ENCODE results near the gene CTCF.

The CTCF gene

GRCh38 chr16:67562918-67563707, 787 bp downstream of the CTCF start:
- peak in 40 of 42 donors; percentile 43 to 86 (median 69) for DNase-seq

GRCh38 chr16:67563708-67564468, 1.6 kb downstream of the CTCF start:
- peak in 5 of 42 donors; percentile 16 to 42 (median 32) for DNase-seq
- intact Hi-C loops (cut with DNase I) = loop anchor here (2.0 to 5.0 kb wide), 2 partner anchors 37 to 97 kb away; partner anchors contain the start of genes ACD, PARD6A and RIPOR1

More at GRCh38 chr16:67562918-67563707, 787 bp downstream of the CTCF start:
- intact Hi-C loops (cut with DNase I) = loop anchor here (2.0 to 5.0 kb wide), 2 partner anchors 36 to 98 kb away; partner anchors contain the start of genes ACD, PARD6A and RIPOR1

GRCh38 chr16:67565470-67566100, 3.3 kb downstream of the CTCF start:
- intact Hi-C loops (cut with DNase I) = no loop called here
- peak in 1 of 42 donors; percentile 9 for DNase-seq

GRCh38 chr16:67571464-67571863, 9.1 kb downstream of the CTCF start:
- intact Hi-C loops (cut with DNase I) = no loop called here
- no peak for DNase-seq

- DNase-seq = no peak
- intact Hi-C loops (cut with DNase I) = no loop called here
Observed at GRCh38 chr16:67571981-67572431, 9.7 kb downstream of the CTCF start.

GRCh38 chr16:67579686-67580085, 17.4 kb downstream of the CTCF start:
- intact Hi-C loops (cut with DNase I) = no loop called here
- DNase-seq = no peak

- intact Hi-C loops (cut with DNase I) = no loop called here
Observed at GRCh38 chr16:67580202-67580601, 17.9 kb downstream of the CTCF start.

GRCh38 chr16:67593288-67593687, 31.0 kb downstream of the CTCF start:
- intact Hi-C loops (cut with DNase I) = no loop called here
- no peak for DNase-seq

More at GRCh38 chr16:67580202-67580601, 17.9 kb downstream of the CTCF start:
- peak in 3 of 42 donors; percentile 4 to 24 (median 10) for DNase-seq

- no peak for DNase-seq
- intact Hi-C loops (cut with DNase I) = no loop called here
Observed at GRCh38 chr16:67593701-67594100, 31.4 kb downstream of the CTCF start.

- intact Hi-C loops (cut with DNase I) = no loop called here
- DNase-seq = no peak
Observed at GRCh38 chr16:67594256-67594915, 32.1 kb downstream of the CTCF start.

- intact Hi-C loops (cut with DNase I) = no loop called here
- no peak for DNase-seq
Observed at GRCh38 chr16:67594956-67595355, 32.6 kb downstream of the CTCF start.

- intact Hi-C loops (cut with DNase I) = no loop called here
- no peak for DNase-seq
Observed at GRCh38 chr16:67598527-67598926, 36.2 kb downstream of the CTCF start.

GRCh38 chr16:67605641-67606040, 43.3 kb downstream of the CTCF start:
- intact Hi-C loops (cut with DNase I) = no loop called here

GRCh38 chr16:67606632-67607031, 44.3 kb downstream of the CTCF start:
- no peak for DNase-seq

More at GRCh38 chr16:67605641-67606040, 43.3 kb downstream of the CTCF start:
- no peak for DNase-seq

GRCh38 chr16:67608364-67608763, 46.0 kb downstream of the CTCF start:
- DNase-seq = no peak
- intact Hi-C loops (cut with DNase I) = no loop called here

More at GRCh38 chr16:67606632-67607031, 44.3 kb downstream of the CTCF start:
- intact Hi-C loops (cut with DNase I) = no loop called here

- intact Hi-C loops (cut with DNase I) = no loop called here
- DNase-seq = peak in 11 of 42 donors; percentile 6 to 49 (median 35)
Observed at GRCh38 chr16:67613808-67614207, 51.5 kb downstream of the CTCF start.

- DNase-seq = no peak
- intact Hi-C loops (cut with DNase I) = no loop called here
Observed at GRCh38 chr16:67628216-67628615, 65.9 kb downstream of the CTCF start.

- intact Hi-C loops (cut with DNase I) = no loop called here
- peak in 41 of 42 donors; percentile 27 to 89 (median 71) for DNase-seq
Observed at GRCh38 chr16:67632415-67633172, 70.3 kb downstream of the CTCF start.
